SH-SY5Y (cell line): ENCODE measurements around the gene MT3.

Experiments used
- GATA2 ChIP-seq: IDR thresholded peaks from 2 replicates; pipeline ENCODE4 v1.6.1; 2011; ENCODE audit warnings: mild to moderate bottlenecking, low read depth, low read length
- GATA3 ChIP-seq: IDR thresholded peaks from 2 replicates; pipeline ENCODE4 v1.6.1; 2011; ENCODE audit warnings: low read depth, mild to moderate bottlenecking, low read length, moderate library complexity

The MT3 gene

DNA sequence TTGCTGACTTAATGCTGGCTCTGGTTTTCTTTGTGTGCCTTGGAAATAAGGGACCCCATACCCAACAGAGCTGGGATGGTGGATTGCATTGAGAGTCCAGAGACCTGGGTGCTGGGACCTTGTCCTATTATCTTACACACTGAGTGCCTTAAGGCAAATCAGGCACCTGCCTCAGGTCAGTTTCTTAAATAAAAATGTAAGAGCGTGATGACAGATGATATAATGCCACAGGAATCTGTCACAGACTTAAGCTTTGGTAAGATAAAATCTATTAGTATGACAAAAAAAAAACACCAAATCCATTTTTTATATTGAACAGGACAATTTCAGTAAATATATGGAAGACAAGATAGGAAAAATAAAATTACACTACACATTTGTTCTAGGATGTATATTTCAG, 50.7 kb downstream of the MT3 start:
- no peak for TF ChIP-seq GATA3
- TF ChIP-seq GATA2: no peak
